ENCODE results near the gene RHOH.

RHOH gene

DNA sequence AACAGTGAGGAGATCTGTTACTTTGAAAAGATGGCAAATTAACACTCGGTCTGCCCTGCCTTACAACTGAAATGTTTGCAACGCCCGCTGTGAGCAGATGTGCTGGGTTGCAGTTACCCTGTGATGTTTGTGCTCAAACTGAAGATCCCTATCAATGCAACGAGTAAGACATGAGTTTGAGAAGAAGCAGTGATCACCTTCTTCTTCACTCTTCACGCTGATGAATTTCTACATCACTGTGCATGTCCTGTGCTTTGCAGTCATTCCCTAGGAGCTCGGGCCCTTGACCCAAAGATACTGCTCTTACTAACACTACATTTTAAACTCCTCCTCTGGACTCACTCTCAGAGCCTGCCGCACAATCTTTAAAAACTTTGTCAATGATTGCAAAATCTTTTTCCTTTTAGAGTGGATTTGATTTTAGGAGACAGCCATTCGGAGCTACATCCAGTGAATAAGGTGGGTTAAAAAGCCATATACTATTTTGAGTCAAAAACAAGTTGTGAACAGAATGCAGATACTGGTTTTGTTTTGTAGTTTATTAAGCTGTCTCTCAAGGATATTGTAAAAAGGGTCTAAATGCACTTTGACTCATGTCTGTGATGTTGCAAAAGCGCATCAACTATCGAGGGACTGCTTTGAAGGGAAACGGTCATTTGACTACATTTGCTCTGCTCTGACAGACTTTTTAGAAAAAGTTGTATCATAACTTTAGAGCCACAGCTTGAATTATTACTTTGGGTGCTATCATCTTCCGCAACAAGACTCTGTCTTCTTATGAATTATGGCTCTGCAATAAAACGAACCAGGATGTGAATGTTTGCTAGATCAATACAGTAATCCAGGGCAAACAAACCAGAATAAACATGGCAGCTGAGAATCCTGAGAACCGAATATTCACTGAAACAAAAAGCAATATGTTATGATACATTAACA, 5.7 kb upstream of the RHOH start:
- ChIA-PET CTCF (interaction anchor here (0.6 to 0.7 kb wide), 2 partner anchors 8 to 135 kb away, joined by 3 read pairs; no protein-coding TSS in a partner anchor), POLR2A (no interaction called here)
- H3K4me1 ChIP-seq (ENCODE audit: control insufficient read depth, insufficient read depth, low read length) = no peaks in the 10 kb centered on the region
- TF ChIP-seq ZNF16 (tag by site-specific recombination; IDR thresholded peaks at IDR 0.05; ENCODE audit: low read depth) (no peak), ZNF677 (tag by site-specific recombination; IDR thresholded peaks at IDR 0.05) (no peak), PRDM6 (tag by site-specific recombination; IDR thresholded peaks at IDR 0.05) (no peak; the same call in 1 of the 2 replicates), ZNF518A (tag by site-specific recombination; conservative IDR thresholded peaks at IDR 0.05; ENCODE audit: low read depth) (no peak), ZNF560 (tag by site-specific recombination; IDR thresholded peaks at IDR 0.05; ENCODE audit: borderline replicate concordance) (no peak), BCL11A (tag by site-specific recombination; IDR thresholded peaks at IDR 0.05; ENCODE audit: low read depth) (no peak), ZNF660 (tag by site-specific recombination; IDR thresholded peaks at IDR 0.05) (no peak), ZNF658 (tag by site-specific recombination; IDR thresholded peaks at IDR 0.05) (no peak), ZNF423 (tag by site-specific recombination; IDR thresholded peaks at IDR 0.05) (no peak), ZNF549 (tag by site-specific recombination; IDR thresholded peaks at IDR 0.05) (no peak), ZNF324 (tag by site-specific recombination; IDR thresholded peaks at IDR 0.05) (no peak), ZNF112 (tag by site-specific recombination; IDR thresholded peaks at IDR 0.05) (no peak), KLF9 (tag by site-specific recombination; IDR thresholded peaks at IDR 0.05; ENCODE audit: low read depth) (no peak), ZNF600 (tag by site-specific recombination; IDR thresholded peaks at IDR 0.05) (no peak), ZNF514 (tag by site-specific recombination; IDR thresholded peaks at IDR 0.05) (no peak)
- TF ChIP-seq, protein P1, sequence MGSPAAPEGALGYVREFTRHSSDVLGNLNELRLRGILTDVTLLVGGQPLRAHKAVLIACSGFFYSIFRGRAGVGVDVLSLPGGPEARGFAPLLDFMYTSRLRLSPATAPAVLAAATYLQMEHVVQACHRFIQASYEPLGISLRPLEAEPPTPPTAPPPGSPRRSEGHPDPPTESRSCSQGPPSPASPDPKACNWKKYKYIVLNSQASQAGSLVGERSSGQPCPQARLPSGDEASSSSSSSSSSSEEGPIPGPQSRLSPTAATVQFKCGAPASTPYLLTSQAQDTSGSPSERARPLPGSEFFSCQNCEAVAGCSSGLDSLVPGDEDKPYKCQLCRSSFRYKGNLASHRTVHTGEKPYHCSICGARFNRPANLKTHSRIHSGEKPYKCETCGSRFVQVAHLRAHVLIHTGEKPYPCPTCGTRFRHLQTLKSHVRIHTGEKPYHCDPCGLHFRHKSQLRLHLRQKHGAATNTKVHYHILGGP (tag by site-specific recombination; IDR thresholded peaks at IDR 0.05) = no peak
- TF ChIP-seq, protein P2, sequence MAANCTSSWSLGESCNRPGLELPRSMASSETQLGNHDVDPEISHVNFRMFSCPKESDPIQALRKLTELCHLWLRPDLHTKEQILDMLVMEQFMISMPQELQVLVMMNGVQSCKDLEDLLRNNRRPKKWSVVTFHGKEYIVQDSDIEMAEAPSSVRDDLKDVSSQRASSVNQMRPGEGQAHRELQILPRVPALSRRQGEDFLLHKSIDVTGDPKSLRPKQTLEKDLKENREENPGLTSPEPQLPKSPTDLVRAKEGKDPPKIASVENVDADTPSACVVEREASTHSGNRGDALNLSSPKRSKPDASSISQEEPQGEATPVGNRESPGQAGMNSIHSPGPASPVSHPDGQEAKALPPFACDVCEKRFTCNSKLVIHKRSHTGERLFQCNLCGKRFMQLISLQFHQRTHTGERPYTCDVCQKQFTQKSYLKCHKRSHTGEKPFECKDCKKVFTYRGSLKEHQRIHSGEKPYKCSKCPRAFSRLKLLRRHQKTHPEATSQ (tag by site-specific recombination; IDR thresholded peaks at IDR 0.05) = no peak
- H3K4me3 ChIP-seq (ENCODE audit: low read depth, low read length) = no peak overlapping the region
- no peak overlapping the region for H3K27ac ChIP-seq (ENCODE audit: extremely low read depth, low read depth, low read length)
- H3K9me3 ChIP-seq (ENCODE audit: control insufficient read depth, insufficient read depth, low read depth, low read length) = no peaks in the 10 kb centered on the region
- no peaks in the 10 kb centered on the region for H3K36me3 ChIP-seq (ENCODE audit: control insufficient read depth in 2 of 2, insufficient read depth in 1 of 2, low read length in 2 of 2)
